Fibroblast of skin of back (primary cell): Measurements from ENCODE around the gene CMIP.

ENCODE experiments used
- DNase-seq: peaks from one replicate; pipeline ENCODE4 v3.0.0-alpha.2; 2013

Gene CMIP

GRCh38 chr16:81666113-81666512 lies 221.5 kb downstream of the CMIP start:
- no peak for DNase-seq

- DNase-seq = no peak
These were observed 223.9 kb downstream of the CMIP start for GRCh38 chr16:81668243-81669097.

DNA sequence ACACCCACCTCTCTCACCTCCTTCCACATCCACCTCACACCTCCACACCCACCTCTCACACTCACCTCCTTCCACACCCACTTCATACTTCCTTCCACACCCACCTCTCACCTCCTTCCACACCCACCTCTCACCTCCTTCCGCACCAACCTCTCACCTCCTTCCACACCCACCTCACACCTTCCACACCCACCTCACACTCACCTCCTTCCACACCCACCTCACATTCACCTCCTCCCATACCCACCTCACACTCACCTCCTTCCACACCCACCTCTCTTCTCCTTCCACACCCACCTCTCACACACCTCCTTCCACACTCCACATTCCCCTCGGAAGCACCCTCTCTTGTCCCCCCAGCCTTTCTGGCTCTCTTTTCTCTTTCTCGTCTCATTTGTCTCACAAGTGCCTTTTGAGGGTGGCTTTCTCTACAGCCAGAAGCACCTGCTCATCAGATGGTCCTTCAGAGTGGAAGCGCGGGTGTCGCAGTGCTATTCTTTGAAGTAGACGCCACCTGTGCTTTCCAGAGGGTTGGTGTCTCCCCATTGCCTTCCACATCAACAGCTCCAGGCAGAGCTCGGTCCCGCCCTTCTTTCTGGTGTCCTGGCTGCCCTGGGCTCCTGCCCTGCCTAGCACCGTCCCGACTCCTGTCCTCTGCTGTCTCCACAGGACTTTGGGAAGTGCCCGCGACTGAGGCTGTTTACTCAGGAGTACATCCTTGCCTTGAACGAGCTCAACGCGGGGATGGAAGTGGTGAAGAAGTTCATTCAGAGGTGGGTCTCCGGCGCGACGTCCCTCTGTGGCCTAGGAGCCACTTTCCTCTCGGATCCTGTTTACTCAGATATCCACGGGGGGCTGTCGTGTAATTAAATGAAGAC lies 225.1 kb downstream of the CMIP start:
- no peak for DNase-seq

DNA sequence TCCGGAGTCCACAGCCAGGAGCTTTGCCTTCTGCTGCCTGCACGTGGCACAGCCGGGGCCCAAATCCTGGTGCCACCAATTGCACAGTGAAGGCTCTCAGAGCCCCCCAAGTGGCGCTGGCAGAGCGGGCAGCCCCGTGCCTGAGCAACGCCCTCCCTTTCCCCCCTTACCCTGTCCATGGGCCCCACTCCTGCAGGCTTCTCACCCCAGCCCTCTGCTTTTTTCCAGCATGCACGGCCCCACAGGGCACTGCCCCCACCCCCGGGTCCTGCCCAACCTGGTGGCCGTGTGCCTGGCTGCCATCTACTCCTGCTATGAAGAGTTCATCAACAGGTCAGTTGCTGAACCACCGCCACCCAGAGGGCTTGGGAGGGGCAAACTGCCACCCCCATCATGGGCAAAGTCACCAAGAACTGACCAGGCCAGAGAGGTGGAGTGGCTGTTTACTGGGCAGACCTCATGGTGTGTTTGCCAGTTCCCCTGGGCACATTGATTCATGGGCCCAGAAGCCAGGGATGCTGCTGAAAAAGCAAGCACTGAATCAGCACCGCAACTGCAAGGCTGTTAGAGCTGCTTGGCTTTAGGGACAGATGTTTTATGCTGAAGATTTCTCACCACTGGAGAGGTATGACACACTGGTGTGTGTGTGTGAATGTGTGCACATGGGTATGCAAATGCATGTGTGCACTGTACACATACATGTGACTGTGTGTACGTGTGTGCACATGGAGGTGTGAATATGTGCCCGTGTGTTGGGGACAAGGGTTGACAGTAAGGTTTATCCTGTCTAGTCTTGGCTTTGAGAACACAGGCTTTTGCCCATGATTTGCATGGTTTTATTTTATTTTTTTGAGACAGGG lies 227.4 kb downstream of the CMIP start:
- DNase-seq = no peak

DNA sequence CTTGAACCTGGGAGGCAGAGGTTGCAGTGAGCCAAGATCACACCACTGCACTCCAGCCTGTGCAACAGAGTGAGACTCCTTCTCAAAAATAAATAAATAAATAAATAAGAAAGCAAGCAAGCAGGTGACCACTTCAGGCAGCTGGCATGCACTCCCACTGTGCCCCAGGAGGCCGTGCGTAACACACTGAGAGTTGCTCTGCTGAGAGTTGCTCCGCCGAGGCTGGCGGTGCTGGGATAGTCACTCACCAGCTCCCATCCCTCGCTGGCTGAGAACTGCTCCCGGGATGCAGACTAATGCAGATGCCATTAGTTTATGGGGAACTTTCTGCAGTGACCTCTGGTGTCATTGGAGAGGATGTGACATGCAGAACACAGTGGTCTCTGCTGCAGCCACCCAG lies 228.8 kb downstream of the CMIP start:
- no peak for DNase-seq

DNA sequence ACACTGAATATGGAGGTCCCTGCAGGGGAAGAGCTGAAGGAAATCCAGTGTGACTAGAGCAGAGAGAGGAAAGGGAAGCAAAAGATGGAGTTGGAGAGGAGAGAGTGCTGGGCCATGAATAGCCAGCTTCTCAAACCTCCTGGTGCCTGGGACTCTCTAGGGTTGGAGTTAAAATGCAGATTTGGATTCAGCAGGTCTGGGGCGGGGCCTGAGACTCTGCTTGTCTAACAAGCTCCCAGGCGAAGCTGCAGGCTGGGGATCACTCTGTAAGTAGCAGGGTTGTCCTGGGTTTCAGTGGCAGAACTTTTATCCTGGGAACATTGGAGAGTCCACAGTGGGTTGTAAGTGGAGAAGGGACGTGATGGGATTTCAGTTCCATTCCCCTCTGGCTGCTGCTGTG lies 231.1 kb downstream of the CMIP start:
- DNase-seq = no peak

- DNase-seq = no peak
These were observed 231.7 kb downstream of the CMIP start for GRCh38 chr16:81676066-81676882.

DNA sequence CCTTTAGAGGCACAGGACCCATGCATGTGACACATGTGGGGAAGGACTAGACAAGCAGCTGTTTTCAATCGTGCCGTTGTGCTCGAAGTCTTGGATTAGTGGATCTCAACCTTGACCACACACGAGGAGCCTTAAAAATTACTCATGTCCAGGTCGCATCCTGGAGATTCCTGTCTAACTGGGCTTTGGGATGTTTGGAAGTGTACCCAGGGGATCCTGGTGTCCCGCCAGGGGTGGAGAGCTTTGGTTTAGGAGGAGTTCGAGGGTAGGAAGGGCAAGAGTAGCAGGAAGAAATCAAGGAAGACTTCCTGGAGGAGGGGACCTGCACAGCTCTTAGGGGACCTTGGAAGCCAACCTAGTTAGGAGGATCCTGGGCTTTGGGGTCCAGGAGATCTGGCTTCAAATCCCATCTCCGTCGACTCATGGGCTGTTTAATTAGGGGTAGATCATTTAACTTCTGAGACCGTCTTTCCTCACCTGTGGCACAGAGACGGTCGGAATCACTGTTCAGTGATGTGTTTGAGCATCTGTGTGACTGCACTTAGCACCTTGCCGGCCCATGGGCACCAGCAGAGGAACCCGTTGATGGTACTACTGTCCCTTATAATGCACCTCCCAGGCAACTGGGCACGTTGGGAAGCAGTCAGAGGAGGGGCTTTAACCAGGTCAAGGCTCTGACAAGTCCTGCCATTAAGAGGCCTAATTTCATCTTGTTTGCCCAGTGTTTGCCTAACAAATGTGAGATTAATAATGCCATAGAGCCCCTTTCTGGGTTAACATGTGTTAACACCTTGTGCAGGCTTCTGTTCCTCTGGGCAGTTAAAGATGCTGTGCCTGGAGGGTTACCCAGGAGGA lies 232.5 kb downstream of the CMIP start:
- no peak for DNase-seq

DNA sequence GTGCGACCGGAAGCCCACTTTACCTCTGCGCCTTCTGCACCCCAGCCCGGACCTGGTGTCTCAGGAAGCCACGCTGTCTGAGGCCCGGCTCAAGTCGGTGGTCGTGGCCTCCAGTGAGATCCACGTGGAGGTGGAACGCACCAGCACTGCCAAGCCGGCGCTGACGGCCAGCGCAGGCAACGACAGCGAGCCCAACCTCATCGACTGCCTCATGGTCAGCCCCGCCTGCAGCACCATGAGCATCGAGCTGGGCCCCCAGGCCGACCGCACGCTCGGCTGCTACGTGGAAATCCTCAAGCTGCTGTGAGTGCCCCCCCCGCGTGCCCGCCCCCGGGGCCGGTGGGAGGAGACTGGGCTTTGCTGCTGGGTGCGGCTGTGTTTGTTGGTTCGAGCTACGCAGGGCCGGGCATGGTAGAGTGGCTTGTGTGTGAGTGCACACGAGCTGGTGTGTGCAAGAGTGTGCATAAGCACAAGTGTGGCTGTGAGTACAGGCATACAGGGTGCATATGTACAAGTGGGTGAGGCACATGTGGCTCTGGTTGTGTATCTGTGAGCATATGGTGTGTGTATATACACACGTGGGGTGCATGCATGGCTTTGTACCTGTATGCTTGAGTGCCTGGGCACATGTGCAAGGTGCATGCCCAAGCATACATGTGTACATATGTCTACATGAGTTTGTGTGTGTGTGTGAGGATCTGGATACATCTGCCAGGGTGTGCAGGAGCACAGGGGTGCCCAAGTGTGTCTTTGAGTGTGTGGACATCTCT lies 233.9 kb downstream of the CMIP start:
- no peak for DNase-seq

GRCh38 chr16:81679721-81680430 lies 235.3 kb downstream of the CMIP start:
- DNase-seq = no peak

DNA sequence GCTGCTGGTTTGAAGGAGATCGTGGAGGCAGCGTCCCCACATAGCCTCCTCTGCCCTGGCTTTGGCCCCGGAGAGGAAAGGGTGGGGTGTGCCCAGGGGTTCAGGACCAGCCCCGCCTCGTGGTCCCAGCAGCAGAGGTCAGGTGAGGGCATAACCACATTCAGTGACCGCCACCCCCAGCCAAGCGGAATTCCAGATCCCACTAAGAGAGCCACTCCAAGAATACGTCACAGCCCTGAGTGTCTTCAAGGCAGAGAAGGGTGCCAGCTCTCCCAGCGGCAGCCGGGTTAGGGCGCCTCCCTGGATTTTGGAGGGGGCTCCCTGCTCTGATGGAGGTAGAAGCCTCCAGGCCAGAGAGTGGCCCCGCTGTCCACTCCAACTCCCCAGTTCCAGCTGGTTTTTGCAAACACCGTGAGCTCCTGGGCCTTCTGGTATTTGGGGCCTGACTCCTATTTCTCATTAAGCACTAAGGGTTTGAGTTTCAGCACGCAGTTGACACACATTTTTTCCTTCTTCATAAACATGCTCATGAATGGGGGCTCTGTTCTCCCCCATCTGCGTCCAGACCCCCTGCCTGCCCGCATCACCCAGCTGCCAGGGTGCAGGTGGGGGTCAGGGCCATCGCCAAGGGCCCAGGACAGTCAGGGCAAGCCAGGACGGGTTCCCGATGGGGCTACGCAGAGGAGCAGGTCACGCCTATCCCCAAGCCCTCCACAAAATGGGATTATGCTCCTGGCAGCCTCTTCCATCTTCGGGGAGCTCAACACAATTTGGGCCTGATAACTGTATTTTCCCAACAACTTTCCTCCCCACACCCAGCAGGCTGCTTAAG lies 236.1 kb downstream of the CMIP start:
- no peak for DNase-seq

DNA sequence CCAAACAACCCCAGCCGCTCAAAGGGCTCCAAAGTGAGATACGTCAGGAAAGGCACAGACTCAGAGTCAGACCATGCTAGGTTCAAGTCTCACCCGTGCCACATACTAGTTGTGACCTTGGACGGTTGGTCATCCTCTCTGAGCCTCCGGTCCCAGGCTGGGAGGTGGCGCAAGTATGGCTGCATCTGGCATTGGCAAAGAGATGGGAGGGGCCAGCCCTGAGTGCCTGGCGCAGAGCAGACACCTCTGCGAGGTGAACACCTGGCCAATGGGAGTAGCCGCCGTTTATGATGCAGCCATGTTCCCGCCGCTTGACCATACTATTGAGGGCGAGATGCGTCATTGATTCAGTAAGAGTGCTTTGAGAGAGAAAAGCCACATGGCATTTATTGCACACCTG lies 236.7 kb downstream of the CMIP start:
- no peak for DNase-seq

- DNase-seq = no peak
These were observed 239.7 kb downstream of the CMIP start for GRCh38 chr16:81684242-81684837.

- no peak for DNase-seq
These were observed 240.3 kb downstream of the CMIP start for GRCh38 chr16:81684901-81685300.

- DNase-seq = no peak
These were observed 242.0 kb downstream of the CMIP start for GRCh38 chr16:81686391-81687130.

DNA sequence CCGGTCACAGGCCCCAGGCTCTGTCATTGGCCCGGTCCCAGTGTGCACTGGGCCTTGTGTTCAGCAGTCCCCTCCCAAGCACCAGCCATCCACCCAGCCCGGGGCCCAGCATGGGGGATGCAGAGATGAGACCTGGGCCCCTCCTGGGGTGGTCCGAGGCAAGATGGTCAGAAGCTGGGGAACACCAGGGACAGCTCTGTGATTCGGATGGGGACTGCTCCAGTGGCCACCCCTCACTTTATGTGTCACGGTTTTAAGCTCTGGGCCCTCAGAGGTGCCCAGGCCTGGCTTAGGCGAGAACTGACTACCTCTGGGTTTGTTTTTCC lies 242.5 kb downstream of the CMIP start:
- DNase-seq = no peak

GRCh38 chr16:81688182-81688581 lies 243.6 kb downstream of the CMIP start:
- no peak for DNase-seq
